Esophagus mucosa (tissue), 1 donor: ENCODE results near the gene MINDY3. TPM values are rescaled to one million over a fixed set of nuclear protein-coding genes. Genes with fewer than 3 reads are reported as not detected.
A peak's percentile ranks its signal among the peaks of the same experiment; 100 is the strongest.
"Not testable (repeated sequence)": the region's sequence is repeated elsewhere in the genome, so short reads cannot be mapped to it uniquely, and the experiment has no call there.

Experiments
- ATAC-seq: fragments of 200-7000 bp; cut with Tn5 transposase; one replicate; pipeline ENCODE4 v1.9.1; 2020
- total RNA-seq: library from RNA; stranded (reverse); gene quantifications from one replicate; pipeline ENCODE4 v1.2.4, GENCODE V29; 2023
- donor health status: DM: yes; HTN: yes; CAD: no.

The MINDY3 gene
- 15.3 TPM for total RNA-seq

DNA sequence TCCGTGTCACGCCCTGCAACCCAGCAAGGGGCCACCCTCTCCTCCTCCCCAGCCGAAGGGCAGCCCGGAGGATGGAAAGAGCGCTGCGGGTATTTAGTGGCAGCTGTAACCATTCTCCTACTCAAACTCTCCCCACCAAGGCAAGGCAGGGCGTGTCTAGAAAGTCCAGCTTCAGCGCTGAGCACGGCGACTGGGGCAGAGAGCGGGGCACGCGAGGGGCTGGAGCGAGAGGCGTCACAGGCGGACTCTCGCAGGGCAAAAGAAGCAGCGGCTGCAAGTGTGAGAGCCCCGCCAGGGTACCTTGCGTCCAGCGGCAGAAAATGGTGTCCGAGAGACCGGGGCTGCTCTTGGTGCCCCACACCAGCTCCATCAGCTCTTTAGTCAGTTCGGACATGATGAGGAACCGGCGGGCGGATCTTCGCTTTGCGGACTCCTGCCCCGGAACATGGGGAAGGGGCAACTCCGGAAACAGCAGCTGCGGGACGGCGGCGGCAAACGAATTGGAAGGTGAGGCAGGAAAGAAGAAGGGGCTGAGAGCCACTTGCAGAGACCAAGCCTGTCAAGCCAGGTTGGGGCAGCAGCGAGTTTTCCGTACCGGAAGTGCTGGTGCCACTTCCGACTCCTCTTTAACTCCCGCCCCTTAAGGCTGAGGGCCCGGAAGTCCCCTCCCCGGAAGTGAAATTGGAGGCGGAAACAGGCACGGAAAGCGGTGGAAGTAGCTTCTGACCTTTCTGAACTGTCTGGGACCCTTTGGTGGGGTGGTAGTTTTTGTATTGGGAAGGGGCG is at the start of gene MINDY3:
Gene MINDY3 (minus strand): TSS at position 602 of the 786 bp plus-strand sequence. CDS start 208 bp downstream, at position 394.
- ATAC-seq = peak; percentile 94

DNA sequence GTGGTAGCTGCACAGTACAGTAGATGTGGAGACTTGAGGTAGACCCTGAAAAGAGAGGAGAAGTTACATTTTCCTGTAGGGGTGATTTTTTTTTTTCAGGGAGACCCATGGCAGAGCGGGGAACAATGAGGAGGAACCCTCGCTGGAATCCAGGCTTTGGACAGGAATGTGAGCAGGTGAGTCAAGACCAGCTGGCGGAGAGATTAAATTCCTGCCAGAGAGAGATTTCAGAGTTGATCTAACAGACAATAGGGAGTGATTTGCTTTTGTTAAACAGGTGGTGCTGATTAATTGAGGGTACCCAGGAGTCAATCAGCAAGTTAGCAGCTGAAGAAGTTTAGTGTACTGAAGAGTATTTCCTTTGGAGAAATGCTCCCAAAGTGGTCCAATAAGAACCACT is 41.6 kb upstream of the MINDY3 start:
- no peak for ATAC-seq

DNA sequence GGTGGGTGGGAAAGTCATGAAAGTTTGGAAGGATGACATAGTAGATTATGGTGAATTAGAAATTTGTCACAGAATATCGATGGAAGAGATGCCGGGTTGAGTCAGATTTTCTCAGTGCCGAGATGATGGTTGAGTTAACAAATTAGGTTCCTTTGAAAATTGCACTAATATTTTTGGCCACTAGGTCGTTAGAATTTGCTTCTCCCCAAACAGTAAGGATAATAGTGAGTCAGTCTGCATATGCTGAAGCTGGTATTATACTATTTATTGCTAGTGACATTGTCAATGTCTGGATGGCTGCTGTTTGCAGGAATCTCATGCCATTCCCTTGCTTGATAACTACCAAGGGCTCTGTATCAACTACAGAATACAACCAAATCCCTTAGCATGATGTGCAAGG is 37.7 kb upstream of the MINDY3 start:
- no peak for ATAC-seq

DNA sequence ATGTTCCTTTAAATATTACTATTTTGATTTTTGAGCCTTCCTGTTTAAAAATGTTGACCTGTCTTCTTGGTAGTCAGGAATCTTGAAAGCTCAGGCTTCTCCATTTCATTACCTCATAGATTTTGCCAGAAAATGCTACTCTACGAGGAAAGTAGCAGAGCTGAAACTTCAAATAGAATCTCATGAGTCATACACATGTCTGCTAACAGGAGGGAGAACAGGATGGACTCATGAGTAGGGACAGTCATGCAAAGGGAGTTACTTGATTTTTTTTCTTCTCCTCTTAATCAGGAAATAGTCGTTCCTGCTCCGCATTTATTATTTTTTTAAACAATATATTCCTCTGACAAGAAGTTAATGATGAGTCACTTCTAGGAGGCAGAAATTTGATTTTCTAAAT is 37.0 kb upstream of the MINDY3 start:
- ATAC-seq = peak; percentile 43

DNA sequence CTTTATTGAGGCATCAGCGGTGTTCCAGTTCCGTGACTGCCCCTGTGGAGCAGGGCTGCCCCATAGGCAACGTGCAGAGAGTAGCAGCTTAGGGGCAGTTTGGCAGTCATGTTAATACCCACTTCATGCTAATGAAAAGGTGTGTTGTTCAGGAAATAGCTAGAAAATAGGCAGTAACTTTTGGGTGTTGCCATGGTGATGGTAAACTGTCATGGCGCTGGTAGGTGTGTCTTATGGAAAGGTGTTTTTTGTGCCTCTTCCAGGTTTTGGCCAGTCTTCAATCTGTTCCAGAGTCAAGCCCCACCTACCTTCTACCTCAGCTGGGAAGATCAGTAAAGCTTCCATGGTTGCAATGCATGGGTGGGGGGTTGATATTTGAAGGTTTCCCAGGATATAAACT is 36.3 kb upstream of the MINDY3 start:
- no peak for ATAC-seq

DNA sequence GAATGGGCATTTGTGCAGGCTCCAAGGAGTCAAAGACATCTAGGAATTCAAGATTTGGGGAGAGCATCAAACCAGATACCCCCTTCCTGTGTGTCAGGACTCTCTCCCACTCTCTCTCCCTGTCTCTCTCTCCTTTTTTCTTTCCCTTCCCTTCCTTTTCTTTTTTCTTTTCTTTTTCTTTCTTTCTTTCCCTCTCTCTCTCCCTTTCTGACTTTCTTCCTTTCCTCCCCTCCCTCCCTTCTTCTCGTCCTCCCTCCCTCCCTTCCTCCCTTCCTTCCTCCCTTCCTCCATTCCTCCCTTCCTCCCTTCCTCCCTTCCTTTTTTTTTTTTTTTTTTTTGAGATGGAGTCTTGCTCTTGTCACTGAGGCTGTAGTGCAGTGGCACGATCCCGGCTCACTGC is 24.1 kb upstream of the MINDY3 start:
- no peak for ATAC-seq

DNA sequence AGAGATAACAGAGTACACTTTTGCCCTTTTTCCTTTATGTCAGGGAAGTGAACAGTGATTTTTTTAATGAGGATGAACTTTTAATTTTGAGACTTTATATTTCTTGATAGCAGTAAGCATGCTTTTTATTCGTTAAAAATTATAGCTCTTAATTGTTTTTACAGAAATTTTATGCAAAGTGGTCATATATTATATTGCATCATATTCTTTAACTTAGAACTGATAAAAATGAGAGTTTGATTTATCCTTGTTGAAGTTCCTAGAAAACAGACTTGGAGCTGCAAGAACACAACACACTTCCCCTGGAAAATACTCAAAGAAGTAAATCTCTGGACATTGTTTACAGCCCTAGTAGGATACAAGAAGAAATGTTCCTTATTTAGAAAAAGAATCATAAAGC is 21.2 kb upstream of the MINDY3 start:
- no peak for ATAC-seq

DNA sequence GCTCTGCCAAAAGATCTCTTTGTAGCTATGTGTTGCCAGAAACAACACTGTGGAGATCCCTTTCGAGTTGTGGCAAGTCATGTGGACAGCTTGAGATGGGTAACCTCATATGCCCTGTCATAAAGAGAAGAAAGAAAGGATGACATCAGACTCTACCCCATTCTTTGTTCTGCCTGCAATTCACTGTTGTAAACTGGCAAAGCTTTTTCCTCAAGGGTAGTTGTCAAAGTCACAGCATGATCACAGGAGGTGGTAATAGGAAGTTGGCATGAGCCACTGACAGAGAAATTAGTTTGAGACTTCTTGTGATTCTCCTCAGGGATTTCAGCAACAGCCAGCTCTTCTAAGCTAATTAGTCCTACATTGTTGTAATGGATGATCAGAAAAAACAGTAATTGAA is 19.4 kb upstream of the MINDY3 start:
- no peak for ATAC-seq

DNA sequence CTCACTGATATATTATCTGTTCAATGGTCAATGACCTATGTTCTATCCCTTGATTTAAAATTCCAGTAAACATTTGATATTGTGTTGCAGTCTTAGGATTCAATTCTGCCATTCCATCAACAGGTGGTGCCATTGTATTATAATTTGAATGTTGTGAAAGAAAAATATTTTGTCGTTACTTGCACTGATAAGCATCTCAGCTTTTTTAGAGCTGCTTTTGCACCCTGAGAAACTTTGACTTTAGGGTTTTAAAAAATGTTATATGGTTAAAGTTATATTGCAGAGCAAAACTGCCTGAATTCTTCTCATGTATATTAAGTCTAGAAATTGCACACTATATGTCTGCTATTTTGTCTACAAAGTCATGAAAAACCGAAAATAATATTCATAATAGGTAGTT is 18.8 kb upstream of the MINDY3 start:
- ATAC-seq = no peak

DNA sequence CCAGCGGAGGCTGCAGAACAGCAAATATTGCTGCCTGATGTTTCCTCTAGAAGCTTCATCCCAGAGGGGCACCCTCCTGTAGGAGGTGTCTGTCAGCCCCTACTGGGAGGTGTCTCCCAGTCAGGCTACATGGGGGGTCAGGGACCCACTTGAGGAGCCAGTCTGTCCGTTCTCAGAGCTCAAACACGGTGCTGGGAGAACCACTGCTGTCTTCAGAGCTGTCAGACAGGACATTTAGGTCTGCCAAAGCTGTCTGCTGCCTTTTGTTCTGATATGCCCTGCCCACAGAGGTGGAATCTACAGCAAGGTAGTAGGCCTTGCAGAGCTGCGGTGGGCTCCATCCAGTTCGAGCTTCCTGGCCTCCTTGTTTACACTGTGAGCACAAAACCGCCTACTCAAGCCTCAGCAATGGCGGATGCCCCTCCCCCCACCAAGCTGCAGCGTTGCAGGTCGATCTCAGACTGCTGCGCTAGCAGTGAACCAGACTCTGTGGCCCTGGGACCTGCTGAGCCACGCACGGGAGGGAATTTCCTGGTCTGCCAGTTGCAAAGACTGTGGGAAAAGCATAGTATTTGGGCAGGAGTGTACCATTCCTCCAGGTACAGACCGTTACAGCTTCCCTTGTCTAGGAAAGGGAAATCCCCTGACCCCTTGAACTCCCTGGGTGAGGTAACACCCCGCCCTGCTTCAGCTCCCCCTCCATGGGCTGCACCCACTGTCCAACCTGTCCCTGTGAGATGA is 17.7 kb upstream of the MINDY3 start:
- ATAC-seq = no peak

DNA sequence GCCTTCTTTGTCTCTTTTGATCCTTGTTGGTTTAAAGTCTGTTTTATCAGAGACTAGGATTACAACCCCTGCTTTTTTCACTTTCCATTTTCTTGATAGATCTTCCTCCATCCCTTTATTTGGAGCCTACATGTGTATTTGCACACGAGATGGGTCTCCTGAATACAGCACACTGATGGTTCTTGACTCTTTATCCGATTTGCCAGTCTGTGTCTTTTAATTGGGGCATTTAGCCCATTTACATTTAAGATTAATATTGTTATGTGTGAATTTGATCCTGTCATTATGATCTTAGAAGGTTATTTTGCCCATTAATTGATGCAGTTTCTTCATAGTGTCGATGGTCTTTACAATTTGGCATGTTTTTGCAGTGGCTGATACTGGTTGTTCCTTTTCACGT is 16.0 kb upstream of the MINDY3 start:
- ATAC-seq = not testable (repeated sequence)

DNA sequence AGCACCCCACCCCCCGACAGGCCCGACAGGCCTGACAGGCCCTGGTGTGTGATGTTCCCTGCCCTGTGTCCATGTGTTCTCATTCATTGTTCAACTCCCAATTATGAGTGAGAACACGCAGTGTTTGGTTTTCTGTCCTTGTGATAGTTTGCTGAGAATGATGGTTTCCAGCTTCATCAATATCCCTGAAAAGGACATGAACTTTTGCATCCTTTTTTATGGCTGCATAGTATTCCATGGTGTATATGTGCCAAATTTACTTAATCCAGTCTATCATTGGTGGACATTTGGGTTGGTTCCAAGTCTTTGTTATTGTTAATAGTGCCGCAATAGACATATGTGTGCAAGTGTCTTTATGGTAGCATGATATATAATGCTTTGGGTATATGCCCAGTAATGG is 12.3 kb upstream of the MINDY3 start:
- not testable (repeated sequence) for ATAC-seq

DNA sequence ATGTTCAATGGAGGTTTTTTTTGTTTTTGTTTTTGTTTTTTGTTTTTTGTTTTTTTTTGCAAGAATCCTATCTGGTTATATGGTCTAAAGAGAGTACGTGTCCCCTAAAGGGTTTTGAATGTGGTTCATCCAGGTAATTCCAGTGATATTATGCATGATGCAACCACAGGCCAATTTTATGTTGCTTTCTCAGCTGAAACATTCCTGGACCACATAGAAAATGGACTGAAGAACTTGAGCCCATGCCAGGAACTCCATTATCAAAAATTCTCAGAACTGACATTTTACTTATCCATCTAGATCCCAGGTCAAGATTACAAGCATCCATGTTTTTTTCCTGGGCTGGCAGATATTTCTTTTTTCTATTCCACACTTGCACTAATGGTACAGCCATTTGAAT is 11.5 kb upstream of the MINDY3 start:
- no peak for ATAC-seq

DNA sequence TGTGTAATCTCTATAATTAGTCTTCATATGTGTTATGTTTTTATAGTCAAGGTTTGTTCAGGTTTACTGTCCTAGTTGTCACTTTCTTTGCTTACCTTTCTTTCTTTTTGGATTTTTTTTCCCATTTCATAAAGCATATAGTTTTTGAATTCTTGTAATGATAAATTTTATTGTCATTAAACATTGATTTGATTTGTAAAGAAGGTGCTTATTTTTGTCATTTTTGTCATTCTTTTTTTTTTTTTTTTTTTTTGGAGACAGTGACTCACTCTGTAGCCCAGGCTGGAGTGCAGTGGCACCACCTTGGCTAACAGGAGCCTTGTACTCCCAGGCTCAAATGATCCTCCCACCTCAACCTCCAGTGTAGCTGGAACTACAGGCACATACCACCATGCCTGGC is 9.6 kb upstream of the MINDY3 start:
- no peak for ATAC-seq

DNA sequence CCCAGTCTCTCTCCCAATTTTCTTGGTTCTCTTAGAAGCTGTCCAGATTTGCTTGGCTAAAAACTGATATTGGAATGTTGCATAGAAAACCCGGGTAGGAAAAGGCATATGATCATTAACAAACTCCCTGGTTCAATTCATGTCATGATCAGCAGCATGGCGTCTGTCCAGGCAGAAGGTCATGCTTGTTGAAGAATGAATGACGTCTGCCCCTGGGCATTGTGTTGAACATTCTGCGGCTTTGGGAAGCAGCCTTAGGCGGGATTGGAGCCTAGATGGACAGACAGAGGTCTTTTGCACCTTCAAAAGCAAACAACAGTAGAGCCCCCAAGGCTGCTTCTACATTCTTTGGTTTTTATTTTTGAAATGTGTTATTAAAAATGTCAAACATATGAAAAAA is 7.7 kb upstream of the MINDY3 start:
- ATAC-seq = no peak

DNA sequence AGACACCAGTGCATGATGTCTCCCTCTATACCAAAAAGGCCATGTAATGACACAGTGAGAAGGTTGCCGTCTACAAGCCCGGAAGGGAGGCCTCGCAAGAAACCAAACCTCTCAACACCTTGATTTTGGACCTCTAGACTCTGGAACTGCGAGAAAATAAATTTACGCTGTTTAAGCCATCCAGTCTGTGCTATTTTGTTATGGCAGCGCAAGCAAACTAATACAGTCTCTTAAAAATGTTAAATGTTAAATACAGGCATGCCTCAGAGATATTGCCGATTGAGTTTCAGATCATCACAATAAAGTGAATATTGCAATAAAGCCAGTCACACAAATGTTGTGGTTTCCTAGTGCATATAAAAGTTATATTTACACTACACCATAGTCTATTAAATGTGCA is 5.0 kb upstream of the MINDY3 start:
- no peak for ATAC-seq

DNA sequence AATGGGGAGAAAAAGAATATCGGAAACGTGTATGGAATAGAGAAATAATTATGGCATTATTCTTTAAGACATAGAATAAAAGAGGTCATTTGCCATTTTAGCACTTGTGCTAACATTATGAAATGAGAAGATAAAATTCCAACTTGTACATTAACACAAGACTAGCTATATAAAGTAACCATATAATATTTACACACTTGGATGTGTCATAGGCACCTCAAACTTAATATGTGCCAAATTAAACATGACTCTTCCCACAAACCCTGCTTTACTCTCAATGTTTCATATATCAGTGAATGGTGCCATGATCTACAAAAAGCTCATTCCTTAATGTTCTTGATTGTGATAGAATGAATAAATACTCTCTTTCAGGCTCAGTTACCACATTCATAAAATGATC is 4.1 kb upstream of the MINDY3 start:
- no peak for ATAC-seq

DNA sequence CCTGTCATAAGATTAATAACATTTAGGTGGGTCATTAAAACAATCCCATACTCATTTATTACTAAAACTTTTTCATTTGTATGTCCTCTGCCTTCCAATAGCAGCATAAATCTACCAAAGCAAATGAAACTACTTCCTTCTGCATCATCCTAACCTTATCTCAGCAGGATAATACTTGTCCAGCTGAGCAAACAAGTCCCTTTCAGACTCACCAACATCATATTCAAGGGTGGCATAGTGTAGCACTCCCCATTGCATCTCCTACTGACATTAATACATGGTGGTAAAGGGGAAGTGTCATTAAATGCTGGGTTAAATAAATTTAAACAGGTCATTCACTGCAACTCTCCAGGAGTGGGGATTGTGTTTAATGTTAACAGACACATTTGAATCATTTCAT is 3.4 kb upstream of the MINDY3 start:
- ATAC-seq = no peak

DNA sequence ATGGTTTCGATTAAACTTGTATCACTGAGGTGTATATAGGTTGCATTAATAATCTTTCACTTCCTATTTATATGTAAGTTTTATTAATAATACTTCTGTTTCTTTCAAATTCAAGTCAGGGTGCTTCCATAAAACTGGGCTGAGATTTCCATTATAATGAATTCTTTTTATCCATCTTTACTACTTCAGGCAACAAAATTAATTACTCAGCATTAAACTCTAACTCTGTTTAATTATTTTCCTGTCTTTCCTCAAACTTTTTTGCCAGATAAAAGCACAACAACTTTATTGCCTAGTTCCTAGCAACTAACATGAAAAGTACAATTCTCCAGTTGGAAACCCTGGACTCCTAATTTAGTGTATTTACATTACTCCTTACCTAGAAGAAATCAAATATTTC is 3.0 kb upstream of the MINDY3 start:
- ATAC-seq = no peak

DNA sequence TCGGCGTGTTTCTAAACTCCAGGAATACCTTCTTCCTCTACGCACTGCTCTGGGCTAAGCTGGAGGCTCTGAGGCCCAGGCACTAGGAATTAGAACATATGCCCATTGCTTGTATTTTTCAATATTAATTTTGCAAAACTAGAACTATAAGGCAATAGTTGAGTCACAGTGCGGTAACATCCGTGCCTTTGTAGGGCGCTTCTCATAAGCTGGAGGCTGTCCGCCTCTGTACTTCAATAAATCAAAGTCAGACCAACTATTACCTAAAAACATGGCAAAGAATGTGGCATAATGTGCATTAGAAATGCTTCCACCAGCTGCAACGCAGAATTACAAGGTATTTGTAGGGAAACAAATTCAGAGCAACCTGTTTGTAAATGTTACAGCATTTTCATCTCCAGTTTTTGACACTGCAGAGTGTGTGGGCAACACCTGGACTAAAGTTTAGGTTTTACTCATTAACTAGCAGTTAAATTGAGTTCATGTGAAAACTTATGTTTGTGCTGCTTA is 440 bp upstream of the MINDY3 start:
- no peak for ATAC-seq

DNA sequence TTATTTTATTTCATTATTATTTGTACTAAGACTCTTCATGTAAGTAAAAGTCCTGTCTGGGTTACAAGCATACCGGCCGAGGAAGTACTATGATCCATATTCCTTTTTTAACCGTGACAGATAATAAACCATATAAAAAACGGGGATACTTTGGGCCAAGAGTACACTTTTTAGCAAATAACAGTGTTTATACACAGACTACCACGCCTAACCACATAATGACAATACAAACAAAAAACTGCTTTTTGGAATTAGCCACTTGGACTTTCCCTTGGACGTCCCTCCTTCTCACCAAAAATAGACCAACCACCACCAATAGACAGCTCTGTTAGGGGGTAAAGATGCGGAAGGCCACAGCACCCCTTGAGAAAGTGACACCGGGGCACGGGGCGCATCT is 800 bp downstream of the MINDY3 start:
- no peak for ATAC-seq

DNA sequence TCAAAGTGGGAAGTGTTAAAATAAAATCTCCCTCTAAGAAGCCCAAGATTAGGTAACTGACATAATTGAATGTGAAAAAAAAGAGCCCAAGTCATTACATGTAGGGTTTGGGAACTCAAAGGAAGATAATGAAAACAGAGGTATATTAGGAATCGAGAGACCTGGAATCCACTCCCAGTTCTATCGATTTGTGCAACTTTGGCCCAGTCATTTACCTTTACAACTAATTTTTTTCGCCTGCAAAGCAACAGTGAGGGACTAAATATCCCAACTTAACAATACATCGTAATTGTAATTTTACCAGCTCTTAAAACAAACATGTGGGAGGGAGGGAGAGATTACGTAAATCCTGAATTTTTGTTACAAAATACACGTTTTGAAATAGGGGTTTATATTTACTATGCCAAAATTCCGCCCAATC is 1.4 kb downstream of the MINDY3 start:
- ATAC-seq = no peak

DNA sequence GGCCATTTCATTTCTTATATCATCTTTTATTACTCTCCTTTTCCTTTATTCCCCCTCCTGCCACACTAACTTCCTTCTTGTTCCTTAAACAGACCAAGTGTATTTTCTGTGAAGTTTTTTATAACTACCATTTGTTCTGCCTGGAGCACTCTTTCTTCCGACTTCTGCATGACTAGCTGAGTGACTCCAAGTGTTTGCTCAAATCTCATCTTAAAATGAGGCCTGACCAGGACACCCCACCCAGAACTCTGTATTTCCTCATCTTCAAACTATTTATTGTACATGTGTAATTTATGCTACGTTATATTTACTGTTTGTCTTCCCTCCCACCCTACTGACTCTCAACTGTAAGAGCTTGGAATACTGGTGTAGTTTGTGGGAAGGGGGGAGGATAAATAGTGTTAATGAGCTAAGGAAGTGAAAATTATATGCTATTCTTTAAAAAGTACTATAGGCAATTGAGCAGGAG is 3.2 kb downstream of the MINDY3 start:
- ATAC-seq = no peak
